RWPE2 (cell line): Measurements from ENCODE around the gene CACNA2D4.

Experiments
- ATAC-seq: fragments of 200-7000 bp; cut with Tn5 transposase; 3 replicates; pipeline ENCODE4 v1.9.1; 2021; ENCODE audit warnings: low read depth
- DNase-seq: peaks from one replicate; pipeline ENCODE4 v3.0.0-alpha.2; 2020; ENCODE audit warnings: low spot score
- H3K27ac ChIP-seq: fragments of 450-650 bp; 2 replicates; pipeline ENCODE4 v1.5.1; 2017; ENCODE audit warnings: mild to moderate bottlenecking; ENCODE audit not compliant: poor library complexity, severe bottlenecking
- H3K27me3 ChIP-seq: fragments of 250-450 bp; sonication (Bioruptor Pico); 2 replicates; pipeline ENCODE4 v1.5.1; 2021; ENCODE audit warnings: mild to moderate bottlenecking, moderate library complexity; ENCODE audit not compliant: insufficient read depth, poor library complexity, severe bottlenecking
- H3K36me3 ChIP-seq: fragments of 250-450 bp; sonication (Bioruptor Pico); 2 replicates; pipeline ENCODE4 v1.5.1; 2020; ENCODE audit warnings: low read depth, mild to moderate bottlenecking, moderate library complexity
- H3K4me1 ChIP-seq: fragments of 250-450 bp; sonication (Bioruptor Pico); 2 replicates; pipeline ENCODE4 v1.5.1; 2021; ENCODE audit warnings: mild to moderate bottlenecking, moderate library complexity; ENCODE audit not compliant: insufficient read depth, poor library complexity, severe bottlenecking
- H3K4me3 ChIP-seq: fragments of 250-450 bp; sonication (Bioruptor Pico); 2 replicates; pipeline ENCODE4 v1.5.1; 2021; ENCODE audit warnings: mild to moderate bottlenecking, moderate library complexity; ENCODE audit not compliant: severe bottlenecking
- H3K9me3 ChIP-seq: fragments of 250-450 bp; sonication (Bioruptor Pico); 2 replicates; pipeline ENCODE4 v1.5.1; 2021; ENCODE audit warnings: mild to moderate bottlenecking, moderate library complexity; ENCODE audit not compliant: severe bottlenecking
- CTCF ChIP-seq: fragments of 450-650 bp; IDR thresholded peaks from one replicate; pipeline ENCODE4 v1.5.1; 2017; ENCODE audit warnings: mild to moderate bottlenecking, moderate library complexity; ENCODE audit not compliant: poor library complexity, severe bottlenecking

CACNA2D4 gene

DNA sequence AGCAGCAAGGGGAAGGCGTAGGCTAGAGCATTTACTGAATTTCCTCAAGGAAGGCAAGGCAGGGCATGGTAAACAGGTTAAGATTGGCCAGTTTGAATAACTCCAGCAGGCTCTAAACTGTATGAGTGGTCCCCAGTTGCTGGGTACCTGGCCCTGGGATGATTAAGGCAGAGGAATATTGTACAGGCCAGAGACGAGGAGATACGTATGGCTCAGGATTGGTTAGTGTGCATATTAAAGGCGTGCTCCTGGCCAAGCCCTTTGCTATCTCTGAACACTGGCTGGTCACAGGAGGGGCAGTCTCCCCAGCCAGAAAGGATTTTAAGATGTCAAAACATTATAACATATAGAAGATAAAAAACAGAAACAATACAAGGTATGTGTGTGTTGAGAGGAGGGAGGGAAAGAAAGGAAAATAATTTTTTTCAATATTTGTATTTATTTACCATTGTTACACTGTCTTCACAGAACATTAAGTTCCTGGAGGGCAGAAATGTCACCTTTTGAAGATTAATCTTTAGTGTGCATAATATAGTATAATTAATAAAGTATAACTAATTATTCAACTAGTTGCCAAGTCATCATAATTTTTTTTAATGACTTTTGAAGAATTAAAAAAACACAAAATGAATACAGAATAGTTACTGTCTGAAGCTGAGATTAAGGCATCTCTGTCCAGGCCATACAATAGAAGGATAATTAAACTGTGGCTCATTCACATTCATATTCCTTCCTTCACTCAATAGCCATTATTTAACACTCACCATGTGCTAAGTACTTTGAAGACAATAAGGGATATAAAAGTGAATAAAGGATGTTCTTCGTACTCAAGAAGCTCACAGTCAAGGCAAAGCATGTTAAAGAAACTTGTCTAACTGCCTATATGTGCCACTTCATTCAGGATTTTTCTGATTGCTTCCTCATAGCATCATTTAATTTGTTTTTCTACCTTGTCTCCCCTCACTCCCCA lies 43.9 kb upstream of the CACNA2D4 start:
- no peak for TF ChIP-seq CTCF
- DNase-seq (no peak), ATAC-seq (no peak)
- H3K4me3 ChIP-seq: no peak overlapping the region
- H3K9me3 ChIP-seq: no peaks in the 10 kb centered on the region
- H3K36me3 ChIP-seq: peaks cover 21% of the 10 kb centered on the region
- no peak overlapping the region for H3K27ac ChIP-seq
- no peaks in the 10 kb centered on the region for H3K27me3 ChIP-seq
- H3K4me1 ChIP-seq: no peaks in the 10 kb centered on the region

GRCh38 chr12:1956716-1957115 lies 38.3 kb upstream of the CACNA2D4 start:
- no peak for ATAC-seq
- no peaks in the 10 kb centered on the region for H3K9me3 ChIP-seq
- no peak for DNase-seq

GRCh38 chr12:1949771-1950470 lies 31.5 kb upstream of the CACNA2D4 start:
- no peaks in the 10 kb centered on the region for H3K4me1 ChIP-seq
- TF ChIP-seq CTCF: no peak
- no peak overlapping the region for H3K4me3 ChIP-seq
- ATAC-seq (no peak), DNase-seq (no peak)
- H3K9me3 ChIP-seq: no peaks in the 10 kb centered on the region
- peaks cover 23% of the 10 kb centered on the region for H3K36me3 ChIP-seq
- no peaks in the 10 kb centered on the region for H3K27me3 ChIP-seq
- H3K27ac ChIP-seq: no peak overlapping the region

More at GRCh38 chr12:1956716-1957115, 38.3 kb upstream of the CACNA2D4 start:
- Histone ChIP-seq H3K27me3 (no peaks in the 10 kb centered on the region), H3K27ac (no peak overlapping the region), H3K4me3 (no peak overlapping the region), H3K4me1 (no peaks in the 10 kb centered on the region), H3K36me3 (no peaks in the 10 kb centered on the region)
- TF ChIP-seq CTCF: no peak

DNA sequence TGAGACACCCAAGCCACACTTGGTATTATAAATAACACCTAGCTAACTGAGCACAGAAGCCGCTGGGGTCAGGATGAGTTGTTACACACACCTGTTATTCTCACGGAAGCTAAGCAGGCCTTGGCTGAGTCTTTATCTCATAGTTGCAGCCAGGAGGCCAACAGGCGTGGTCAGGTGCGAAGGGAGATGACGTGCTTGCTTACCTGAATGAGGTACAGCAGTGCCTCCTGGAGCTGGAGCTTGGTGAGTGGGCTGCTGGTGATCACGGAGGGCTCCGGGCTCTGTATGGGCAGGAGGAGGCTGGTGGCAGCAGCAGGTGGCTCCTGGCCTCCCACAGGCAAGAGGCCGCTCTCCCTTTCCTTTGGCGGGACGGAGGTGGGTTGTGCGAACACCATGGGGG lies 30.4 kb upstream of the CACNA2D4 start:
- DNase-seq (no peak), ATAC-seq (no peak)
- no peak for TF ChIP-seq CTCF
- no peak overlapping the region for H3K27ac ChIP-seq
- no peaks in the 10 kb centered on the region for H3K4me1 ChIP-seq
- no peaks in the 10 kb centered on the region for H3K9me3 ChIP-seq
- H3K36me3 ChIP-seq: peaks cover 25% of the 10 kb centered on the region
- H3K27me3 ChIP-seq: no peaks in the 10 kb centered on the region
- H3K4me3 ChIP-seq: no peak overlapping the region
